GM13976 (cell line): ENCODE measurements around the gene NECTIN1.

ENCODE experiments used
- DNase-seq: peaks from one replicate; pipeline ENCODE4 v3.0.0; 2012; ENCODE audit warnings: low spot score
- CTCF ChIP-seq: IDR thresholded peaks from 2 replicates; pipeline ENCODE4 v1.5.1; 2012; ENCODE audit warnings: borderline replicate concordance, mild to moderate bottlenecking; ENCODE audit not compliant: insufficient read depth; ENCODE audit errors: extremely low read depth, missing control alignments, control extremely low read depth
- in situ Hi-C: fragments of 300-500 bp; cut with MboI; formaldehyde crosslinking; loops from one replicate; pipeline ENCODE4 v1.12.0; 2022; ENCODE audit warnings: low sequenced_read_pairs, mixed read lengths, inconsistent platforms; ENCODE audit not compliant: unreplicated experiment

The NECTIN1 gene

DNA sequence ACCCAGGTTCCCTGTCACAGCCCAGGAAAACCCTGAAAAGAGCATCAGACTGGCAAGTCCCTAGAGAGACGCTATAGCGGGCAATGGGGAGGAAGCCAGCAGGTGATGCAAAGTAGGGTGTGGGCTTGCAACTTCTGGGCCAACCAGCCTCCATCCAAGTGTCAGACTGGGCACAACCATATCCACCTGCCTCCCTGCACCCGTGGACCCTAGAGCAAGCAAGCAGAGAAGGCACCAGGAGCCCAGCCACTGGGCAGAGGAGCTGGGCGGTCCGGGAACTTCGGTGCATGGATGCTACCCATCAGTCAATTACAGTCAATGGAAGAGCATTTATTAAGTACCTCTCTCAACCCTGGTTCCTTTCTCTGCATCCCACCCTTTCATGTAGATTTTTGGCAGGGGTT lies 2.8 kb downstream of the NECTIN1 start:
- DNase-seq = no peak

GRCh38 chr11:119724956-119725355 lies 4.0 kb downstream of the NECTIN1 start:
- in situ Hi-C loops = no loop called here
- no peak for DNase-seq
- no peak for TF ChIP-seq CTCF

More for the DNA sequence above, 2.8 kb downstream of the NECTIN1 start:
- in situ Hi-C loops = no loop called here
- no peak for TF ChIP-seq CTCF

DNA sequence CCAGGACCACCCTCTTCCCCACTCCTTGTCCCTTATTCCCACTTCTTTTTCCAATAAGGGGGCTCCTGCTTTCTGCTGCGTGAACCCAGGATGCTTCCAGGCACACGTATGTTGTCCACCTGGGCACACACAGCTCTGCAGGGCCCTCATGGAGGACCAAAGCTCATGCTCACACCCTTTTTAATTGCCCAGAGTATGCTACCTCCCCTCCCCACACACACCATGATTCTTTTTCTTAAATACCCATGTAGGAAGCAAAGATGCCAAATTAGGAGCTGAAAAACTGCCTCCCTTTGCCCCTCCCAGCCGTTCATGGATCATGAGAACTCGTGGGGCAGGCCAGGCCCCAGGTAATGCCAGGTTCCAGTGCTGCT lies 5.1 kb downstream of the NECTIN1 start:
- in situ Hi-C loops = no loop called here

GRCh38 chr11:119723243-119723951 lies 5.6 kb downstream of the NECTIN1 start:
- DNase-seq = no peak

More for the DNA sequence above, 5.1 kb downstream of the NECTIN1 start:
- DNase-seq = no peak
- TF ChIP-seq CTCF = no peak

DNA sequence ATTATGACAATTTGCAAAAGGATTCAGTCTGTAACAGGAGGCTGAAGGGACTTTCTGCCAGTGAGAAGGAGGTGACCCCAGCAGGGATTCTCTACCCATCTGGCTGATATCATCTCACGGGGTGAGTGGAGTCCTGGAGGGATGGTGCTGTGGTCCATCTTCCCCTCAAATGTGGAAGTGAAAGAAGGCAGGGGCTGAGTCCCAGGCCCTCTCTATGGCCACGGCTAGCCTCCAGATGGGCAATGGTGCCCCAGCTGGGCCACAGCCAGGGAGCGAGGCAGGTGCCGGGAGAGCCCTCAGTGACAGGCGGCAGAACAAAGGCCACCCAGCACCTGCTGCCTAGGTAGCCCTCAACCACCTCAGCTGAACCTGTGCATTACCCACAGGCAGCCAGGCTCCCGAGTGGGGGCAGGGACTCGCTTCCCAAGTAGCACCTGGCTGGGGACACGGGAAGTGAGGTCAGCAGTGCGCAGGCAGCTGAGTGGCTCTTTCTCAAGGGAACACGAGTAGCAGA lies 6.7 kb downstream of the NECTIN1 start:
- no peak for TF ChIP-seq CTCF
- in situ Hi-C loops = no loop called here
- peak; percentile 62 for DNase-seq

More at GRCh38 chr11:119723243-119723951, 5.6 kb downstream of the NECTIN1 start:
- in situ Hi-C loops = no loop called here
- TF ChIP-seq CTCF = no peak

- TF ChIP-seq CTCF = peak; percentile 39
- no peak for DNase-seq
- in situ Hi-C loops = no loop called here
Observed at GRCh38 chr11:119721129-119722120, 7.6 kb downstream of the NECTIN1 start.
